DMS53 treated with DMSO at 0.1 percent for 48 hours (cell line): ENCODE data around the gene CISD2.
"Not testable (repeated sequence)": the region's sequence is repeated elsewhere in the genome, so short reads cannot be mapped to it uniquely, and the experiment has no call there.

ENCODE experiments used
- DNase-seq: peaks from one replicate; lab custom pipeline; 2025; ENCODE audit not compliant: unreplicated experiment; lab: John Stamatoyannopoulos, UW

The CISD2 gene

DNA sequence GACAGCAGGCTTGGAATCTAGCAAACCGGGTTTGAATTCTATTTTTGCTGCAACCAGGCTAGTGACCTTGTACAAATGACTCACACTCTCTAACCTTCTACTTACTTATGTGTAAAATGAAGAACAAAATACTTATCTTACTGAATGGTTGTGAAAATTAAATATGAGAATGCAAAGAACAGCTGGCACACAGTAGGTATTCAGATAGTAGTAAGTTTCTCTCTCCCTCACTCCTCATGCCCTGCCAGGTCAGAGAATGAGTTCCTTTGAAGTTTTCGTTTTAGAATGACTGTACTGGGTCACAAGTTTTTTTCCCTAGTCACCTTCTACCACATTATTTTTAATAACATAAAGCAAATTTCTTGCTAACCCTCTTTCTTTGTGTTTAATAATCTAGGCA, 33.0 kb downstream of the CISD2 start:
- no peak for DNase-seq

DNA sequence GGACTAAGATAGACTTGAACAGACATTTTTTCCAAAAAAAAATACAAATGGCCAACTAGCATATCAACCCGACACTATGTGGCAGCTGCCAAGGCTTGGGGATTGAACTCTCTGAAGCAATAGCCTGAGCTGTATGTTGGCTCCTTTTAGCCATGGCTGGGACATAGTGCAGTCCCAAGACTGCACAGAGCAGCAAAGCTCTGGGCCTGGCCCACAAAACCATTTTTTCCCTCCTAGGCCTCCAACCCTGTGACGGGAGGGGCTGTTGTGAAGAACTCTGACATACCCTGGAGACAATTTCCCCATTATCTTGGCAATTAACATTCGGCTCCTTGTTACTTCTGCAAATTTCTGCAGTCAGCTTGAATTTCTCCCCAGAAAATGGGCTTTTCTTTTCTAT, 50.1 kb downstream of the CISD2 start:
- DNase-seq: no peak

DNA sequence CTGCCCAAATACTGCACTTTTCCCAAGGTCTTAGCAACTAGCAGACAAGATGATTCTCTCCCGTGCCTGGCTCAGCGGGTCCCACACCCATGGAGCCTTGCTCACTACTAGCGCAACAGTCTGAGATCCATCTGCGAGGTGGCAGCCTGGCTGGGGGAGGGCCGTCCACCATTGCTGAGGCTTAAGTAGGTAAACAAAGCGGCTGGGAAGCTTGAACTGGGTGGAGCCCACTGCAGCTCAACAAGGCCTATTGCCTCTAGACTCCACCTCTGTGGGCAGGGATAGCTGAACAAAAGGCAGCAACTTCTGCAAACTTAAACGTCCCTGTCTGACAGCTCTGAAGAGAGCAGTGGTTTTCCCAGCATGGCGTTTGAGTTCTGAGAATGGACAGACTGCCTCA, 50.9 kb downstream of the CISD2 start:
- not testable (repeated sequence) for DNase-seq

DNA sequence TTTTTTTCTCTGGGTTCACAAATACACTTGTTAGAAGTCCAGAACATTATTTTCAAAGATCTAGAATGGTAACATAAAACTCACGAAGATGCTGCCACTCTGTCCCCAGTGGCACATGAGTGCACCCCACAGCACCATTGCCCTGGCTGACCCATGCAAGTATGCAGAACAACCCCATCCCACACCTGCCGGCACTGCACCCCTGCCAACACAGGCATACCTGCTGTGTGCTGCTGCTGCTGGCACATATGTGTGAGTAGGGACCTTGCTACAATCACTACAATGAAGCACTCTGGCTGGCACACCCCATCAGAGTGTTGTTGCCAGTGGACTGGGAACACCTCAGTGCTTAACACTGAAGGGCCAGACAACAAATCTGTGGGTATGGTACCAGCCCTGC, 66.9 kb downstream of the CISD2 start:
- DNase-seq: no peak

DNA sequence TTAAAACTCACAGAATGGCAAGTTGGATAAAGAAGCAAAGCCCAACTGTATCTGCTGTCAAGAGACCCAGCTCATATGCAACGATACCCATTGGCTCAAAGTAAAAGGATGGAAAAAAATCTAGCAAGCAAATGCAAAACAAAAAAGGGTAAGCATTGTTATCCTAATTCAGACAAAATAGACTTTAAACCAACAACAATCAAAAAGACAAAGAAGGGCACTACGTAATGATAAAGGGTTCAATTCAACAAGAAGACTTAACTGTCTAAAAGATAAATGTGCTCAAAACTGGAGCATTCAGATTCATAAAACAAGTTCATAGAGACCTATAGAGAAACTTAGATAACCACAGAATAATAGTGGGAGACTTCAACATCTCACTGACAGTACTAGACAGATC, 69.3 kb downstream of the CISD2 start:
- DNase-seq: not testable (repeated sequence)
